AG10803 (cell line): ENCODE data around the gene COQ9.
"Not testable (repeated sequence)": the region's sequence is repeated elsewhere in the genome, so short reads cannot be mapped to it uniquely, and the experiment has no call there.

Source experiments
- DNase-seq: peaks from one replicate; pipeline ENCODE4 v3.0.0; 2010; ENCODE audit warnings: low read depth
- H3K4me3 ChIP-seq: 2 replicates; pipeline ENCODE4 v1.5.1; 2011; ENCODE audit warnings: mild to moderate bottlenecking, low read length, control low read depth
- TF ChIP-seq, protein P1 (sequence below): conservative IDR thresholded peaks from 2 replicates; pipeline ENCODE4 v1.5.1; 2011; ENCODE audit warnings: mild to moderate bottlenecking, low read length, control low read depth, inconsistent platforms

The COQ9 gene

GRCh38 chr16:57447186-57447962 is at the start of gene COQ9, which contains the start of gene CIAPIN1:
TSS of gene COQ9 (plus strand) at chr16:57447479. CDS start at chr16:57447506, 27 bp downstream.
TSS of gene CIAPIN1 (minus strand) at chr16:57447385. CDS start at chr16:57440928, 6,457 bp downstream.
- peak; percentile 90 for DNase-seq
- peak within 1 kb of the TSS; percentile 76 for H3K4me3 ChIP-seq
- TF ChIP-seq, protein P1, sequence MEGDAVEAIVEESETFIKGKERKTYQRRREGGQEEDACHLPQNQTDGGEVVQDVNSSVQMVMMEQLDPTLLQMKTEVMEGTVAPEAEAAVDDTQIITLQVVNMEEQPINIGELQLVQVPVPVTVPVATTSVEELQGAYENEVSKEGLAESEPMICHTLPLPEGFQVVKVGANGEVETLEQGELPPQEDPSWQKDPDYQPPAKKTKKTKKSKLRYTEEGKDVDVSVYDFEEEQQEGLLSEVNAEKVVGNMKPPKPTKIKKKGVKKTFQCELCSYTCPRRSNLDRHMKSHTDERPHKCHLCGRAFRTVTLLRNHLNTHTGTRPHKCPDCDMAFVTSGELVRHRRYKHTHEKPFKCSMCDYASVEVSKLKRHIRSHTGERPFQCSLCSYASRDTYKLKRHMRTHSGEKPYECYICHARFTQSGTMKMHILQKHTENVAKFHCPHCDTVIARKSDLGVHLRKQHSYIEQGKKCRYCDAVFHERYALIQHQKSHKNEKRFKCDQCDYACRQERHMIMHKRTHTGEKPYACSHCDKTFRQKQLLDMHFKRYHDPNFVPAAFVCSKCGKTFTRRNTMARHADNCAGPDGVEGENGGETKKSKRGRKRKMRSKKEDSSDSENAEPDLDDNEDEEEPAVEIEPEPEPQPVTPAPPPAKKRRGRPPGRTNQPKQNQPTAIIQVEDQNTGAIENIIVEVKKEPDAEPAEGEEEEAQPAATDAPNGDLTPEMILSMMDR: no peak

- not testable (repeated sequence) for DNase-seq, H3K4me3 ChIP-seq
These were observed 49.8 kb upstream of the COQ9 start for GRCh38 chr16:57397493-57397892.

DNA sequence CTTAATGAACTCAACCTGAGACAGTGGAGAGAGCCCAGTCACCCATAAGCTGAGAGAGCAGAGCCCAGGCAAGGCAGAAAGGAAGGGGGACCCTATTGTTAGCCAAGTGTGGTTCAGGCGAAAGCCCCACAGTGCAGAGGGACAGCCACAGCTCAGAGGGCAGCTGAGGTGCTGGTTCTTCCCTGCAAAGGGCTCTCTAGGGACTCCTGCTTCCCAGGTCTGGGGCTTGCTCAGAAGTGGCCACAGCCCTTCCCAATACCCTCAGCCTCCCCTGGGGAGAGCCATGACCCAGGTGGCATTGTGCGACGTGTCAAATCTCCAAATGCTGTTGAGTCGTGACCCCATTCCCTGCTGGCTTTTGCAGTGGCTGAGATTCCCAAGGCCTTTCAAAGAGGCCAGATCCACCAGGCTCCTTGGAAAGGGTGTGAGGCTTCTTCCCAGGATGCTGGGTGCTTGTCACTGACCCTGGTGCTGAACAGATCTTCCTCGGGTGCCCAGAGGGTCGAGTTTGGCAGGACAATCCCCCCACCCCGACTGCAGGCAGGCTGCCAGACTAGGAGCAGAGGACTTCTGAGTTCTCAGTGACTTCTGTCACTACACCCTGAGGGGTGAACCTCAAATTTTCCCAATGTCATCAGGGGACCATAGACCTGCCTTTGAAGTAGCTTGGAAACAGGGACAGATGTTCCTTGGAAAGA is 45.2 kb upstream of the COQ9 start:
- DNase-seq: no peak
- TF ChIP-seq, protein P1: no peak
- no peak overlapping the region for H3K4me3 ChIP-seq

DNA sequence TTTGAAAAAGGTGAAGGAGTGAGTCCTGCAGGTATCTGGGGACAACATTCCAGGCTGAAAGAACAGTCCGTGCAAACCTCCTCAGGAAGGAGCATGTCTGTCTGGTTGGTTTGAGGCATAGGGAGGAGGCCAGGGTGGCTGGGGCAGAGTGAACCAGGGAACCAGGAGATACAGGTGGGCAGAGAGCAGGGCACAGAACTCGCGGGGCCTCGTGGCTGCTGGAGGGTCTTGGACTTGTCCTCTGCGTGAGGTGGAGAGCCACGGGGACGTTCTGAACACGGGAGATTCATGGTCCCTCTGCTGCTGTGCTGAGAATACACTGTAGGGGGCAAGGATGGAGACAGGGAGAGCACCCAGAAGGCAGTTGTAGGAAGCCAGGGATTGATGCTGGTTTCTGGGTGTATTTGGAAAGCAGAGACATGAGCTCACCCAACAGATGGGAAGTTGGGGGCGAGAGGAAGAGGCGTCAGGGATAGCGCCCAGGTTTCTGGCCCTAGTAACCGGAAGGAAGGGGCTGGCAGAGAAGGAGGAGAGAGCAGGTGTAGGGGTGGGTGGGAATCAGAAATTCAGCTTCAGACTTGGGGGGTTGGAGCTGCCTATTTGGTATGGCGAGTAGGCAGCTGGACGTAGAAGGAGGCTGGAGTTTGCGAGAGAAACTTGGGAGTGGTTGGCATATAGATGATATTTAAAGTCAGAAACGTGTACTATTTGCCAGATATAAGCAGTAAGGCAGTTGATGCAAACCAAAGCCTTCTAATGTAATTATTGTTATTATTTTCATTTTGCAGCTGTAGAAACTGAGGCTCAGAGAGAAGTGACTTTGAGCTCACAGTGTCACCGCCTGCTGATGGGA is 43.1 kb upstream of the COQ9 start, which contains the start of gene CCL17:
Gene CCL17, plus strand, starts transcription at position 803 of the 853 bp plus-strand sequence. CDS start 9,166 bp downstream, outside the sequence.
- no peak within 1 kb of the TSS for H3K4me3 ChIP-seq
- DNase-seq: no peak
- TF ChIP-seq, protein P1: no peak

GRCh38 chr16:57405097-57405496 is 42.2 kb upstream of the COQ9 start:
- no peak for DNase-seq
- H3K4me3 ChIP-seq: no peak overlapping the region
- TF ChIP-seq, protein P1: no peak

DNA sequence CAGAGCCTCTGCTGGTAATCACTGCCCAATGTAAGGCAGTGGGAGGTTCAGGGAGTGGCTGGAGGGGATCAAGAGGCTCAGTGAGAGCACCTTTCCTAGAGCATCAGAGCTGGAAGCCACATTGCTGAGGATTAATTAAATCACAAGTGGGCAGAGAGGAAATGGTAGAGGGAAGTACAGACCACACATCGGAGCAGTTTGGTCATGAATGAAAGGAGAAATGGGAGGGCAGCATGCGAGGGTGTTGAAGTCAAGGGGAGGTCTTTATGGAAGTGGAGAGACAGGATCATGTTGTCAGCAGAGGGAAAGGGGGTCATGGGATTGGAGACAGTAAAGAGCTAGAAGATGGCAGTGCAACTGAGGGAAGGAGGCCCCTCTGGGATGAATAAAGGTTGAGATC is 40.4 kb upstream of the COQ9 start:
- no peak for DNase-seq
- TF ChIP-seq, protein P1: no peak
- no peak overlapping the region for H3K4me3 ChIP-seq
